Karpas-422 (cell line): Measurements from ENCODE around the gene ACY1. TPM values are rescaled to one million over a fixed set of nuclear protein-coding genes. Genes with fewer than 3 reads are reported as not detected.

Experiments
- DNase-seq: peaks from one replicate; pipeline ENCODE4 v3.0.0-alpha.2; 2015
- H2AFZ ChIP-seq: fragments of 200-600 bp; sonication (generic); 2 replicates; pipeline ENCODE4 v1.6.1; 2014; ENCODE audit warnings: antibody characterized with exemption, low read length, mixed read lengths
- H3K27ac ChIP-seq: fragments of 200-600 bp; sonication (generic); 2 replicates; pipeline ENCODE4 v1.5.1; 2014; ENCODE audit warnings: mild to moderate bottlenecking, low read length, moderate library complexity
- H3K27me3 ChIP-seq: fragments of 200-600 bp; sonication (generic); 2 replicates; pipeline ENCODE4 v1.6.1; 2014; ENCODE audit warnings: low read length, mixed read lengths
- H3K36me3 ChIP-seq: fragments of 200-600 bp; sonication (generic); 2 replicates; pipeline ENCODE4 v1.6.1; 2014; ENCODE audit warnings: low read length, mixed read lengths; ENCODE audit not compliant: insufficient read depth
- H3K4me1 ChIP-seq: fragments of 200-600 bp; sonication (generic); 2 replicates; pipeline ENCODE4 v1.6.1; 2014; ENCODE audit warnings: mild to moderate bottlenecking, low read length, mixed read lengths
- H3K4me2 ChIP-seq: fragments of 200-600 bp; sonication (generic); 2 replicates; pipeline ENCODE4 v1.6.1; 2014; ENCODE audit warnings: low read length, low read depth, mild to moderate bottlenecking; ENCODE audit not compliant: poor library complexity, severe bottlenecking
- H3K4me3 ChIP-seq: fragments of 200-600 bp; sonication (generic); 2 replicates; pipeline ENCODE4 v1.5.1; 2014; ENCODE audit warnings: mild to moderate bottlenecking, antibody characterized with exemption, low read length, mixed read lengths
- H3K79me2 ChIP-seq: fragments of 200-600 bp; sonication (generic); 2 replicates; pipeline ENCODE4 v1.6.1; 2014; ENCODE audit warnings: mild to moderate bottlenecking, low read length, mixed read lengths
- H3K9ac ChIP-seq: fragments of 200-600 bp; sonication (generic); 2 replicates; pipeline ENCODE4 v1.6.0; 2014; ENCODE audit warnings: low read length
- H3K9me2 ChIP-seq: fragments of 200-600 bp; sonication (generic), shearing (Covaris generic); replicated peaks from 2 replicates; pipeline ENCODE4 v1.6.0; 2014; ENCODE audit warnings: mild to moderate bottlenecking, low read length, moderate library complexity; ENCODE audit not compliant: insufficient read depth
- H3K9me3 ChIP-seq: fragments of 300-700, 200-600 bp; sonication (generic); 2 replicates; pipeline ENCODE4 v1.6.1; 2014; ENCODE audit warnings: low read length, mixed read lengths
- H4K20me1 ChIP-seq: fragments of 200-600 bp; sonication (generic); 2 replicates; pipeline ENCODE4 v1.6.1; 2014; ENCODE audit warnings: mild to moderate bottlenecking, antibody characterized with exemption, low read length, low read depth; ENCODE audit not compliant: insufficient read depth
- total RNA-seq: library from RNA; depleted of rRNA; stranded (reverse); fragments of >200 nt; shearing (Covaris generic); gene quantifications from 2 replicates; pipeline ENCODE4 v1.2.3, GENCODE V29; 2014; ENCODE audit warnings: low replicate concordance; rRNA removed

The ACY1 gene
- total RNA-seq, result 71.0 and 97.0 TPM in 2 replicates

DNA sequence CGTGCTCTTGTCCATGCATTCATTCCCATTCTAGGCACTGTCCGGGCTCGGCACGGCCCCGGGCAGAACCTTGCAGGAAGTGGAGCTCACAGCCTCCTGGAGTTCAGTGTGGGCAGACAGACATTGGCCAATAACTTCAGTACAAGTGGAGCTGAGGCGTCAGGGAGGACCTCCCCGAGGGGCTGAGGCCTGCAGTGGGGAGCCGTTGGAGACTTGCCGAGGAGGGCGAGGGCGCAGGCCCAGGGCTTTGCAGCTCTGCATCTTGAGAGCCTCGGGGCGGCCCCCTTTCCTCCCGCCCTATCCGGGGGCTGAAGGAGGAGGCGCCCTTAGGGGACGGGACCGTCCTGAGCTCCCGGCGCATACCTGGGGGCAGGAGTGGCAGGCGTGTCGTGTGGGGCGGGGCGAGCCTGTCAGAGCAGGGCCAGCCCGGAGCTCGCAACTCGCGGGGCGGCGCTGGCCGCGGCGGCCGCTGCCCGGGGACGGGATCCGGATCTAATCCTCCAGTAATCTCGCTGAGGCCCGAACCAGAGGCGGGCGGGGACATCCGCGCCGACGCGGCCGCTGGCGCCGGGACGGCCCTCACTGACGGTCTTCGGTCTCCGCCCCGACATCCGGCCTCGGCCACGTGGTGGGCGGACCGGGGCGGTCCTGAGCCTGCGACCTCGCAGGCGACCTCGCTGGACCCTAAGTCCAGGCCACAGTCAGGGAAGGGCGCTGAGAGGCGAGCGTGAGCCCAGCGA, at the start of gene ACY1:
TSS of gene ACY1 (plus strand) at position 698 of the 740 bp plus-strand sequence. CDS start 530 bp downstream, outside the sequence.
- Histone ChIP-seq H3K27me3 (no peaks in the 10 kb centered on the region), H4K20me1 (no peaks in the 10 kb centered on the region), H2AFZ (peak within 1 kb of the TSS; percentile 63; the same call in 1 of the 2 replicates), H3K27ac (peak within 1 kb of the TSS; percentile 85), H3K36me3 (no peaks in the 10 kb centered on the region), H3K9me3 (no peaks in the 10 kb centered on the region), H3K79me2 (peaks cover 30% of the 10 kb centered on the region), H3K9ac (peak within 1 kb of the TSS; percentile 82), H3K4me2 (peak within 1 kb of the TSS; percentile 92), H3K4me1 (peaks cover 35% of the 10 kb centered on the region), H3K9me2 (no peaks in the 10 kb centered on the region), H3K4me3 (peak within 1 kb of the TSS; percentile 83)
- DNase-seq, result peak; percentile 93

DNA sequence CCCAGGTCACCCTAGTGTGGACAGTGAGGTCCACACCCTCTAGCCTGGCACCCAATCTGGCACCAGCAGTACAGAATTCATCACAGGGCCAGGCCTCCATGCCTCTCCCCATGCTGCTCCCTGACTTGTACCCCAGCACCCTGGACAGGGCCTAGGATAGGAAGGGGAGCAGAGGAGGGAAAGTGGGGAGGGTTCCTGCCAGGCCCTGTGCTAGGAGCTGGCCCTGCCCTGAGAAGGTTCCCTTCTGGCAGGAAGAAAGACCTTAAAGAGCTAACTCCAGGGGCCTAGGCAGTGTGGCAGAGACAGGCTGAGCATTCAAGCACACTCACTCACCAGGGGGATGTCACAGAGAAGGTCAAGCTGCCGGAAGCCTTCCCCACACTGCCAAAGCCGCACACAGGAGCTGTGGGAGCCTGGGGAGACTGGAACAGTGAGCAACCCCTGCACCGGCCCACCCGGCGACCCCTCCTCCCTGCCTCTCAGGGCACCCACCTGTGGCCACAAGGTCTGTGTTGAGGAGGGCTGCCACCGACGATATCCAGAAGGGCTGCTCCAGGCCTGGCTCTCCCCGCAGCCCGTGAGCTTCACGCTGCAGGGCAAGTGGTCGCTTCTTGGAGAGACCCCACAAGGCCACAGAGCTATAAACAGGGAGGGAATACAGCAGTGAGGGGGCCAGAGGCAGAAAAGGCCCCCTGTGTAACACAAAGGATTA, 49.0 kb upstream of the ACY1 start:
- H3K4me3 ChIP-seq, result no peak overlapping the region
- no peaks in the 10 kb centered on the region for H3K4me1 ChIP-seq
- no peak overlapping the region for H3K9ac ChIP-seq
- no peaks in the 10 kb centered on the region for H3K9me3 ChIP-seq
- H3K79me2 ChIP-seq, result peaks cover 11% of the 10 kb centered on the region
- peaks cover 5% of the 10 kb centered on the region; the same call in 1 of the 2 replicates for H4K20me1 ChIP-seq
- no peak overlapping the region for H2AFZ ChIP-seq
- H3K9me2 ChIP-seq, result no peaks in the 10 kb centered on the region
- no peak for DNase-seq
- H3K4me2 ChIP-seq, result no peak overlapping the region
- no peak overlapping the region for H3K27ac ChIP-seq
- peaks cover 11% of the 10 kb centered on the region; the same call in 1 of the 2 replicates for H3K36me3 ChIP-seq
- no peaks in the 10 kb centered on the region for H3K27me3 ChIP-seq

DNA sequence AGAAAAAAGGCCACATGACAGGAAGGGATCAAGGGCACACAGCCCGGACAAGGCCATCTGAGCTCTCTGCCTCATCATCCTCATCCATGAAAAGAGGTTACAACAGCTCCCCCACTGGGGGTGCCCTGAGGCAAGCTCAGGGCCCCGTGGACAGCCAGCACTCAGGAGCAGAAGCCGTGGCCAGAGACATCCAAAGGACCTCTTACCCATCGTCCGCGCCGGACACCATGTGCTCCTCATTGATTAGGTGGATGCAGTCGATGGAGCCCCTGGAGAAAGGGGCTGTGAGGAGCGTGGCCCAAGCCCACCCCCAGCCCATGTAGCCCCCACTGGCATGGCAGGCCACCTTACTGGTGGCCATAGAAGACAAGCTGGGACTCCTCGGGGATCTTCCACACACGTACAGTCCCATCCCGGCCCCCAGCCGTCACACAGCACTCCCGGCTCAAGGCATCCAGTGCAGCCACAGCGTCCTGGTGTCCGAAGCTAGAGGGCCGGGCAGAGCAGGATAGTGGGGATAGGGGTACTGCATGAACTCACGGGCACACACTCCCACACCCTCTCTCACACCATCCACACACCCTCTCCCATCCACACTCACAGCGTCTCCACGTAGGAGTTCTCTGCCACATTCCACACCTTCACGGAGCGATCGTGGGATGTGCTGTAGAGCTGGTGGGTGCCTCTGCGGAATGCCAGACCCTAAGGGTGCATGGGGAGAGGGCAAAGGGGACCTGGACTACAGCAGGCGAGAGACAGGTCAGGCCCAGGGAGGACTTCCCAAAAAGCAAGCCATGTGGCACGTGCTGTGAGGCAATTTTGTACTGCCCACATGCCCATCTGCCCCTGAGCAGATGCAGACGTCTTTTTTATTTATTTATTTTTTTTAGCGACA, 48.1 kb upstream of the ACY1 start:
- no peaks in the 10 kb centered on the region for H3K27me3 ChIP-seq
- H3K9ac ChIP-seq, result no peak overlapping the region
- no peak overlapping the region for H3K4me3 ChIP-seq
- peaks cover 21% of the 10 kb centered on the region for H3K79me2 ChIP-seq
- no peaks in the 10 kb centered on the region for H3K9me3 ChIP-seq
- H3K9me2 ChIP-seq, result no peaks in the 10 kb centered on the region
- peaks cover 13% of the 10 kb centered on the region; the same call in 1 of the 2 replicates for H3K36me3 ChIP-seq
- no peak overlapping the region for H3K27ac ChIP-seq
- no peak overlapping the region for H2AFZ ChIP-seq
- H3K4me1 ChIP-seq, result peaks cover 7% of the 10 kb centered on the region
- H3K4me2 ChIP-seq, result no peak overlapping the region
- H4K20me1 ChIP-seq, result peaks cover 6% of the 10 kb centered on the region; the same call in 1 of the 2 replicates
- DNase-seq, result no peak

DNA sequence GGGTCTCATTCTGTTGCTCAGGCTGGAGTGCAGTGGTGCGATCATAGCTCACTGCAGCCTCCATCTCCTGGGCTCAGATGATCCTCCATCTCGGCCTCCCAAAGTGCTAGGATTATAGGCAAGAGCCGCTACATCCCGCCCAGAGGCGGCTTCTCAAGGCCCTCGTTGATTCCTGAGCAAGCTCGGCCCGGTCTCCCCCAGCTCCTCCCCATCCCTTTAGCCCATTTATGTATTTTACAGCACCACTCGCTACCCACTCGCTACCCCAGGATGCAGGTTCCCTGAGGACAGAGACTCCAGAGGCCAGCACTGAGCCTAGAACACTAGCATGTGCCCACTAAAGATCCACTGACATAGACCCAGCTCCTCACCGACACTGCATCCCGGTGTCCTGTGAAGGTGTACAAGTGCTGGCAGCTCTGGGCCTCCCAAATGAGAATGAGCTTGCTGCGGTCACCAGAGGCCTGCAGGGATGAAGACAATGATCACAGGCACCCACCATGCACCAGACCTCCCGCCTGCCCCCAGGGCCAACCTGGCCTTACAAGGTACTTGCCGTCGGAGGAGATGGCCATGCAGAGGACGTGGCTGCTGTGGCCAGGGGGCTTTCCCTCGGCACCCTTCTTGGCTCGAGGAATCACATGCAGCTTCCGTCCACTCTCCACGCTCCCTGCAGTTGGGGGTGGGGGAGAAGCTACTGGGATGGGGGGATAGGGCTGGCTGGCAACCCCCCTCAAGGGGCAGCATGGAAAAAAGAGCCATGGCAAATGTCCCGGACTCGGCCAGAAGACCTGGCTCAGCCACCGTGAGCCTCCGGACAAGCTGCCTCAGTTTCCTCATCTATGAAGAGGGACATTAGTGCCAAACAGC, 47.2 kb upstream of the ACY1 start:
- no peak overlapping the region for H3K4me2 ChIP-seq
- H3K27me3 ChIP-seq, result no peaks in the 10 kb centered on the region
- H3K4me3 ChIP-seq, result no peak overlapping the region

DNA sequence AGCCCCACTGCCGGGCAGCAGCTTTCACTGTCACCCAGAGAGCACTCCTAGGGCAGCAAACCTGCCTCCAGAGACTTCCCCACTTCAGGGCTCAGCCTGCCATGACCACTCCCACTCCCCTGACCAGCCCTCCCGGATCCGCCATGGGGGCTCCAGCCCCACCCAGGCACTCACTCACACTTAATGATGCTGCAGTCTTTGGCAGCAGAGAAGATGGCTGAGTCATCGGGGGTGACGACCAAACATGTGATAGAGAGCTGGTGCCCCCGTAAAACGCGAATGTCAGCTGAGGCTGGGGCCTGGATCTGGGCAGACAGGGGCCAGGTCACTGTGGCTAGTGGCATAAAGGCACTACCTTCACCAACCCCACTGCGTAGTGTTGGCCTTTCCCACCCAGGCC, 46.3 kb upstream of the ACY1 start:
- Histone ChIP-seq H3K9me2 (no peaks in the 10 kb centered on the region), H3K79me2 (peaks cover 34% of the 10 kb centered on the region), H3K27ac (no peak overlapping the region), H3K9ac (no peak overlapping the region), H3K4me3 (no peak overlapping the region), H3K9me3 (no peaks in the 10 kb centered on the region), H2AFZ (no peak overlapping the region), H4K20me1 (peaks cover 13% of the 10 kb centered on the region; the same call in 1 of the 2 replicates), H3K4me2 (no peak overlapping the region), H3K4me1 (peaks cover 15% of the 10 kb centered on the region), H3K27me3 (no peaks in the 10 kb centered on the region), H3K36me3 (peaks cover 13% of the 10 kb centered on the region; the same call in 1 of the 2 replicates)
- no peak for DNase-seq

More for the DNA sequence above, 47.2 kb upstream of the ACY1 start:
- Histone ChIP-seq H3K27ac (no peak overlapping the region), H3K36me3 (peaks cover 13% of the 10 kb centered on the region; the same call in 1 of the 2 replicates), H3K9ac (no peak overlapping the region), H4K20me1 (peaks cover 13% of the 10 kb centered on the region; the same call in 1 of the 2 replicates), H3K79me2 (peaks cover 29% of the 10 kb centered on the region), H3K9me3 (no peaks in the 10 kb centered on the region), H2AFZ (no peak overlapping the region), H3K9me2 (no peaks in the 10 kb centered on the region), H3K4me1 (peaks cover 15% of the 10 kb centered on the region)
- DNase-seq, result no peak

DNA sequence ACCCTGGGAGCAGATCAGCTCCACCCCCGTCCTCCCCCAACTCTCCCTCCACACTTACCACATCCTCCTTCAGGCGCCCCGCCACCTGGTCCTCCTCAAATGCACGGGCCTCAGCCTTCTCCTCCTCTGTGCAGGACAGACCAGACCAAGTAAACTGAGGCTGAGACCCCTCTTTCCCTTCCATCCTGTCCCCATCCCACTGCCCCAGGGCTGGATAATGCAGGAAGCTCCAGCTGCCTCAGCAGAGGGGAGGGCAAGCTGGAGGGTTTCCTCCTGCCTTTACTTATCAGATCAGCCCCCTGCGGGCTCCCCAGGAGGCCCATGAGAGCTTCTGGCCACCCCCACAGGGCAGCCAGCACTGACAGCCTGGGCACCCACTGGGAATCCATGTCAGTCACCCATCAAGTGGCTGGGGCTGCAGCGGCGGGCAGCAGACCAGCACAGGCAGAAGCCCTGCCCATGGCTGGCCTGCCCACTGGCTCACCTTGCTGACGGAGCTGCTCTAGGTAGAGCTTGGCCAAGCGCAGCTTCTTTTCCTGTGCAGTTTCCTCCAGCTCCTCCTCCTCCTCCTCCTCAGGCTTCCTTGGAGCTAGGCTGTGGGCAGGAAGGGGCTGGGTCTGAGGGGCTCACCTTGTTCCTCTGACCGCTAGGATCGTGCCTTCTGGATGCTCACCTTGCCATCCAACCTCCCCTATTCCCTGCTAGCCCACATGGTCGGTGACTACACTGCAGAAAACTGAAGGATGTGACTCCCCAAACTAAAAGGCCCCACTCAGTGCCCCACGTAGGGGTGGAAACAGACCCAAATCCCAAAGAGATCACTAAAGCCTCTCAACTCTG, 45.5 kb upstream of the ACY1 start:
- no peaks in the 10 kb centered on the region for H3K9me3 ChIP-seq
- peaks cover 34% of the 10 kb centered on the region for H3K79me2 ChIP-seq
- no peaks in the 10 kb centered on the region for H3K27me3 ChIP-seq
- DNase-seq, result no peak
- H2AFZ ChIP-seq, result no peak overlapping the region
- no peaks in the 10 kb centered on the region for H3K9me2 ChIP-seq
- peaks cover 21% of the 10 kb centered on the region for H3K4me1 ChIP-seq
- H3K27ac ChIP-seq, result no peak overlapping the region
- H4K20me1 ChIP-seq, result peaks cover 13% of the 10 kb centered on the region; the same call in 1 of the 2 replicates
- no peak overlapping the region for H3K9ac ChIP-seq
- no peak overlapping the region for H3K4me2 ChIP-seq
- H3K36me3 ChIP-seq, result peaks cover 13% of the 10 kb centered on the region; the same call in 1 of the 2 replicates
- no peak overlapping the region for H3K4me3 ChIP-seq
